GM19397 (cell line): ENCODE data around the gene SLAMF7.
"Not testable (repeated sequence)": the region's sequence is repeated elsewhere in the genome, so short reads cannot be mapped to it uniquely, and the experiment has no call there.

Experiments used
- ATAC-seq: cut with Tn5 transposase; IDR thresholded peaks from one replicate; pipeline ENCODE4 v1.9.1; 2021; ENCODE audit warnings: mild to moderate bottlenecking, moderate library complexity; ENCODE audit not compliant: unreplicated experiment

Gene SLAMF7

DNA sequence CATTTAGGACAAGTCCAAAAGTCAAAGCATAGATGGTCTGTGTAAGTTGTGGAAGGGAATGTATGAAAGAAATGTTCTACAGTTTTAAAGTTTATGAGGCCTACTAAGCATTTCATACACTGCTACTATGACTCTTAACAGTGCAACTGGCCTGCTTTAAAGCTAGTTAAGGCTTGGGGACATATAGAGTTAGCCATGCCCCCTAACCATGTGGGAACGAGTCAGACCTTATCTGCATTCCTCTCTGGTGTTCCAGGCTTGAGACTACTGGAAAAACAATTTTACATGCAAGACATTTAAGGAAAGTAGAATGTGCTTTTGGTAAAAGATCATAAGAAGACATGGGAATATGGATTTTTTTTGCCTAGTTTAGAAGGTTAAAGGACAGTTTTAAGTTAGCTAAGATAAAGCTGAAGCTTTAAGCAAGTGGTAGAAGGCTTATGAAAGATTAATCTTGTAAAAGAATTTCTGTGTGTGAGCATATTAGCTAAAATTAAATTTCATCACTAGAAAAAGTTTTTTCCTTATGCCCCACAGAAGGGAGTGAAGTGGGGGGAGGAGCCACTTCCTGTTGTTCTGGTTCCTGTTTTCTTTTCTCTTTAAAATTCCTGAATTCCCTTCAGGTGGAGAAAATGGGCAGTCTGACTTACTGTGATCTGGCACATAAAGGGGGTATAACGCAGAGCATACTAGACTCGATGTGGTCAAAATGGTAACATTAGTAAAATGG lies 18.5 kb upstream of the SLAMF7 start:
- no peak for ATAC-seq

DNA sequence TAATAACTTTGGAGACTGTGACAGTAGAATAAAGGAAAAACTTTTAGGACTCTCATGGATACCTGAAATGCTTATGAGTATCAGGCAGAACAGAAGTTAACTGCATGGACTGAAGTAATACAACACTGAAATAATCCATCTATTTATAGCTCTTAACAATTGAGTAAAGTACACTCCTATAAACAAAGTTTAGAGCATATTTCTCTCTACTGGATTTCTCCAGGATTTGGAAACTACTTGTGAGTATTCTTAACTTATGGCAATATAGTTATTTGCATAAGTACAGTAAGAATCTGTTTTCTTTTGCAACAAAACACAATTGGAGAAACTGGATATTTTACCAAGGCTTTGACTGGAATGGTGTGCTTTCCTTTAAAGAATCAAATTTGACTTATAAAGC lies 17.6 kb upstream of the SLAMF7 start:
- ATAC-seq, result no peak

DNA sequence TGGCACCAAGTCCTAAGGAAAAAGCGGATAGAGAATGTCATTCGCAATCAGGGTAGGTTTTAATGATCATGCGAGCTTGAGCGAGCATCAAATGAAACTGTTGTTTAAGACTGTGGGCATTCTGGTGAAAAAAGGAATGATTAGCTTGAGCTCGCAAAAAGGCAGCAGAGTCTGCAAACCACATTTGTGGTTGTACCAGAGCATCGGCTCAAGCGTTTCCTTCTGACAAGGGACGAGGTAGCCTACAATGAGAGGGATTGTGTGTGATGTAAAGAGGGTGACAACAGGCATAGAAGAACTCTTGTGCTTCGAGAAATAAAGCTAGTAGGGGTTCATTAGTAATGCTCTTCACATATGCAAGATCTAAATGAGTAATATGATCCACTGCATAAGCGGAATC lies 16.3 kb upstream of the SLAMF7 start:
- ATAC-seq, result no peak

DNA sequence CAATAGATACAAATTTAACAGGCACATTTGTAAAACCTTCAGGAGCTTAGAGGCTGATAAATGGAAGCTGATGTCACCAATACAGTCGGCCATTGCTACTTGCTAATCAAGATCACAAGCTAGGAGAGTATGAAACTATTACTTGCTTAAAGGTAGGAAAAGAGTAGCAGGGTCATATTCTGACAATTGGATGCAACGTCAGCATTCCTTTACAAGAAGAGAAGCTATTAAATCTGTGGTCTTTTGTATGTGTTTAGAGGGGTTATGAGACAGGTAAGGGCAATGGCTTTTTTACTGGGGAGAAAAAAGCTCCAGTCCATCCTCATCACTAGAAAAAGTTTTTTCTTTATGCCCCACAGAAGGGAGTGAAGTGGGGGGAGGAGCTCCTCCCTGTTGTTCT lies 15.7 kb upstream of the SLAMF7 start:
- no peak for ATAC-seq

DNA sequence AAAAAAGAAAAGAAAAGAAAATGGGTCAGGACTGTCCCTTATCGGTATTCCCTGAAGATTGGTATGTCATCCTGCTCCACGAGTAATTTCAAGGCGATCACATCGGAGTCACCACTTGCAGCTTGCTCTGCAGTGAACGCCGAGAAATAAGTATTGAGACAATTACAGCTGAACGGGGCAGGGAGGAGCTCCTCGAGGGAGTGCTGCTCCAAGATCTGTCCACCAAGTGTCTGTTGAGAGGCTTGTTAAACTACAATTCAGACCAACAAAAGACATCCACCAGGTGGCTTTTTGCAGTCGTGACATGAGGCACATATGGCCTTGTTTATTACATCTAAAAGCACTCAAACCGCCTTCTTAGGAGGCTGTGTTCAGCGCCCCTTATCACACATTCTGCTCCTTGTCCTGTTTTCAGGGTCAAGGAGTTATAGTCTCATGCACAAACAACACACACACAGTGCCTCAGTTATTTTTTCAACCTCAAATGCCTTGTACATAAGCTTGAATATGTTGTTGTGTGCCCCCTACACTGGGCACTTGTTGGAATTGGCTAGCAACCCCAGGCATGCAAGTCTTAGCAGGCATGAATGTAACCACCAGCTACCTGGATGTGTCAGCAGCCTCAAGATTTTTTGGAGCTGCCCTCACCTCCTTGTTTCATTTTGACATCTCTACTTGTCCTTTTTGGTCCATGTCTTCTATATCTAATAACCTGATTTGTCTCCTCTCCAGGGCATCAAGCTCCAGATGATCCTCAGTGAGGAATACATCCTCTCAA lies 14.4 kb upstream of the SLAMF7 start:
- no peak for ATAC-seq

DNA sequence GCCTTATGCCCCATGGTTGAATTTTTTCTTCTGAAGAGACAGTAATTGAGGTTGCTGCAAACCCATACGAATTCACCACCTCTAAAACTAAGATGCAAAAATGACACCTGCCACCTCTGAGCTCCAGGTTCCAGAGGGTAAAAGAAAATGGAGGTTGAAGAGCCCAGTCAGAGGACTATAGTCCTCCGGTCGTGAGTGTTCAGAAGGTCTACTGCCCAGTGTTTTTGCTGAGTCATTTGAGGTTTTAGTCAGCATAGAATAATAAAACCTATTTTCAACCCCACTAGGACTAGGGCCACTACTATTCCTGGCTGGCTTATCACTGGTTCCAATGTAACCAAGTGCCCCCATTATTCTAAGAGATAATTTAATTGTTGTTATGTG lies 12.9 kb upstream of the SLAMF7 start:
- peak; percentile 23 for ATAC-seq

DNA sequence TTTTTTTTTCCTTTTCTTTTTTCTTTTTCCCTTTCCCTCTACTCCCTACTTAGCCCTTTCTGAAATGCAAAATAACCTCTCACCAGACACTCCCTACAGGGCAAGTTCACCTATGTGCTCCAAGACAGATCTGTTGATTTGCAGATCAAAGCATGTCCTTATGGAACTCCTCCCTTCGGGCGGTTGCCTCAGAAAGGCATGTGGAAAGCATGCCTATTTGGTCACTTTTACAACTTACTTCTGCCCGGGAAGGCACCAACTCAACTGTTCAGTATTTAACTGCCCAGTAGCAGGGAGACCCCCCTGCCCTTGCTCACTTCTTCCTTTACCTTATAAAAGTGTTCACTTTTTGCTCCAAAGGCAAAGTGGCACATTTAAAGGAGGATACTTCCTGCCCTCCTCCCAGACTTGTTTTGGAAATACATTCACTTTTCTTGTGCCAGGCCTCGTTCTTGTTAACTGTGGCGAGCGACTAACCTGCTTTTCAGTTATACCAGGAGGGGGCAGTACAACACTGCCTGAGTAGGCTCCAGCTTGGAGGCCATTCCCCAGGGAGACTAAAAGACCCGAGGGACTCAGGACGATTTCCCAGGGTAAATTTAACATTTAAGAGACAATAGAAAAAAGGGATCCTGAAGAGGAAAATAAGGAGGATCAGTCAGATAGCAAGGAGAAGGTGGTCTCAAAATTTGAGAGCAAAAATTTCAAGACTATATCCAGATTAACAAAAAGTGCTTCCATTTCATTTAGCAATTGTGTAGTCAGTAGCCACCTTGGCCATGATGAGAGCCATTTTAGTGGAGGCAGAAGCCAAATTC lies 12.3 kb upstream of the SLAMF7 start:
- peak; percentile 62 for ATAC-seq

DNA sequence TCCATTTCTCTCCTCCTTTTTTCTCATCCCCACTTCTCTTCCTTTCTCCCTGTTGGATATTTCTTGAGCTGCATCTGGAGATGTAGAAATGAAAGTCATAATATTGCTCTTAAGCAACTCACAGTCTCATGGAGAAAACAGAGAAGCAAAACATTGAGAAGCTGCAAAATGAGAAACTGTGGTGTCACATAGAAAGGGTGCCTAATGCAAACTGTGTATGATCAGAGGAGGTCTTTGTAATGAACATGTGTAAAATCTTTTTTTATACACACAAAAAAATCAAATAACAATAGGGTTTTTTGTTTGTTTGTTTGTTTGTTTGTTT lies 11.8 kb upstream of the SLAMF7 start:
- ATAC-seq, result no peak

DNA sequence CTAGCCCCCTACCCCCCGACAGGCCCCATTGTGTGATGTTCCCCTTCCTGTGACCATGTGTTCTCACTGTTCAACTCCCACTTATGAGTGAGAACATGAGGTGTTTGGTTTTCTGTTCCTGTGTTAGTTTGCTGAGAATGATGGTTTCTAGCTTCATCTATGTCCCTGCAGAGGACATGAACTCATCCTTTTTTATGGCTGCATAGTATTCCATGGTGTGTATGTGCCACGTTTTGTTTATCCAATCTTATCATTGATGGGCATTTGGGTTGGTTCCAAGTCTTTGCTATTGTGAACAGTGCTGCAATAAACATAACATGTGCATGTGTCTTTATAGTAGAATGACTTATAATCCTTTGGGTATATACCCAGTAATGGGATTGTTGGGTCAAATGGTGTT lies 7.5 kb upstream of the SLAMF7 start:
- ATAC-seq, result not testable (repeated sequence)

DNA sequence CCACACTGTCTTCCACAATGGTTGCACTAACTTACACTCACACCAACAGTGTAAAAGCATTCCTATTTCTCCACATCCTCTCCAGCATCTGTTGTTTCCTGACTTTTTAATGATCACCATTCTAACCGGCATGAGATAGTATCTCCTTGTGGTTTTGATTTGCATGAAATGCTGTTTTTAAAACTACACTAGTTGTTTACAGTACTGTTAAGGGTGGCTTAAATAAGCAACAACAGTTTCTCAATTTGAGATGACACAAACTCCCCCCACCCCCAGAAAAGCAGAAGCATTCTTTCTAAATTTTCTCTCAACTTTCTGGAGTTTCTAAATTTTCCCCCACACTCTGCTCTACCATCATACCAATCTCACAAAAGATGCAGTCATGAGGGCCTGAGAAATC lies 7.1 kb upstream of the SLAMF7 start:
- no peak for ATAC-seq

DNA sequence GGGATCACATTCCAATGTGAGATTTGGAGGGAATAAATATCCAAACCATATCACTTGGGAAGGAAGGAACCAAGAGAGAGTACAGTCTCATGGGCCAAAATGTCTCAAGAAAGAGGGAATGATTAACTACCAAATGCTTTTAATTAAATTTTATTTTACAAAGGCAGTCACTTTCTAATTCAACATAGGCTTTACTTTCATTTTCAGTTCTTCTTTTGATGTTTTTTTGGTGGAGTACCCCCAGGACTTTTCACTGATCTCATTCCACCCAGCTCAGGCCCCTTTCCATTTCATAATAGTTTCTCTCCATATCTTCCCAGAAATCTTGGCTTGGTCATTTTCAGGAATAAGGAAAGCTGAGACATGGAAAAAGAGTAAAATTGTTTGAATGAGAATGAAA lies 5.1 kb upstream of the SLAMF7 start:
- ATAC-seq, result no peak

DNA sequence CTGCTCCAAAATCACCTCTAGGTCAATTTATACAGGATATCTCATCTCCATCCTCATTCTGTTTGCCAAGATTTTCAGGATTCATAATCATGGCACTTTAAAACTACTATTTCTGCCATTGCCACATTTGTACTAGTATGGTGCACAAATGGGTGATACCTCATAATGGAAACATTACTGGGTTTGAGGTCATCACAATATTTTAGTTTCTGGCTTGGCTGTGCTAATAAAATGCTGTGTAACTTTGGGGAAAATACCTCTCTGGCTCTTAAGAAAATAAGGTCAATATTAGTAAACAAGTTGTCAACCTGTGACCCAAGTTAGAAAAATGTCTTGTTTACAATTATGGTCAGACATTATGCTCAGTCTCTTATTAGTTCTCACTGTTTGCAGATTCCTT lies 4.7 kb upstream of the SLAMF7 start:
- no peak for ATAC-seq

DNA sequence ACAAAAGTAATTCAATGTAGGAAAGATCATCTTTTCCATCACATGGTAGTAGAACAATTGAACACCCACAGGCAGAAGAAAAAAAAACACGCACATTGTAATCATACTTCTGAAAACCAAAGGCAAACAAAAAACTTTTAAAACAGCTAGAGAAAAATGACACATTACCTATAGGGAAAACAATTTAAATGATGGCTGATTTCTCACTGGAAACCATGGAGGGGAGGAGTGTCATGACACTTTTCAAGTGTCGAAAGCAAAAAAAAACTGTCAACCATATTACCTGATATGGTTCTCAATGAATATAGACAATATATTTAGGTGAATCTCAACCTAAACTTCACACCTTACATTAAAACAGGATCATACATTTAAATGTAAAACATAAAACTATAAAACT lies 776 bp upstream of the SLAMF7 start:
- no peak for ATAC-seq

DNA sequence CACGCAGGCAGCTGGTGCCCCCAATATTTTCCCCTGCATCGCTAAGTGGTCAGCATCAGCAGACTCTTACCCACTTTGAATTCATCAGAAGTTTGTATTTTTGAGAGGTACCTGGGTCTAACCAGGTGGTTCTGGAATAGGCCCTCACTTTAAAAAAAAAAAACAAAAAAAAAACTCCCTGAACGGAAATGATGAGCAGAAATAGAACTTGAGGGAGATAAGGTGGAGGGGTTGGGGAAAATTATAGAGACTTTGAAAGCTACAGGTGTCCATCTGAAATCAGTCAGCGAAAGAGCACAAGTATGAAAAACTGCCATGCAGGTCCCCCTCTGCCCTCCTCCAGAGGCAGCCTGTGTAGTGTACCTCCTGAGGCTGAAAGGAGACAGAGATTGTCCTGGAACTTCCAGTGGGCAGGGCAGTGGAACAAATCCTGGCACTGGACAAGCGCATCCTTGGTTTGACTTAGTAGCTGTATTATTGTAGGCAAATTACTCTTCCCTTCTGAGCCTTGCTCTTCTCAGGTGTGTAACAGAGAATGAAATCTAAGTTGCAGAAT lies 1.2 kb downstream of the SLAMF7 start:
- ATAC-seq, result no peak

DNA sequence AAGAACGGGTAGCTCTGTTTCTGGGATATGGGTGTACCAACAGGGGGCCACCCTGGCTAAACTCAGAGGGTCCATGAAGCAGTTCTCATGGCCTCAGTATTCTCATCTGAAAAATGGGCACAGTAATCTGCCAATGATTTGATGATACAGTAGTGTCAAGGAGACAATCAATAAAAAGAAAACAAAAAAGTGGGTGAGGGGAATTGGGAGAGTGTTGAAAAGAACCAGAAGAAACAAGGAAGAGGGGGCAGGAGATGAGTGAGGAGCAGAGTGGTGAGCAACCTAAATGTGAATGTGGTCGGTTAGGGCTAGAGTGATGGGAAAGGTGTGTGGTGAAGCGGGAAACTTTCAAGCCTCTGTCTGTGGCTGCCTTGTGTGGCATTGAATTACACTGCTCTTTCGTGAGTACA lies 2.0 kb downstream of the SLAMF7 start:
- ATAC-seq, result no peak

DNA sequence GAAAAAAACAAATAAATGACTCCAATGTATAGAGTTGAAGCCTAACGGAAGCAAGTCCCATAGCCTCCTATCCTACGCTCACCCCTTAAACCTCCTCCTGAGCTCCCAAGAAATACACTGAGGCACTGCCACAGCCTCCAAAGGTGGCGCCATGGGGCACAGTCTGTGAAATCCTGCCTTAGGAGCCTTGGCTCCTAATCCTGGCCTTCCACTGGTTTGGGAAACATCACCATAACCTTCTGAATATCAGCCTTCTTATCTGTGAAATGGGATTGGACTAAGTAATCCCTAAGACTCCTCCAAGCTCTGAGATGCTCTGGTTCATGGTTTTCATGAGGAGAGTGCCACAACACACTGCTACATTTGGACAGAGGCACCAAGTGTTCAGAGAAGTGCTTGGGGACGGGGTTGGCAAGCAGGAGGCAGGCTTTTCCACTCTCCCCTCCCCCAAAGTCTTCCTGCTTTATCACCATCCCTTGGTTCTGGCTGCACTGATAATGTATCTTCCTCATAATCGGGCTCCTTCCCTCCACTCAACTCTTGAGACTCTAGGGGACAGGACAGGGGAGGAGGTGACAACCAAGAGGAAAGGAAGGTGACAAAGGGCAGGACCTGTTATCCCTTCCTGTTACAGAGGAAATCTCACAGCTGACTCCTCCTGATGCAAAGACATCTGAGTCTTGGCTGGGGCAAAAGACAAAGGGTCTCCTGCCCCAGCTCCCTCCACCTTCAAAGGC lies 2.7 kb downstream of the SLAMF7 start:
- no peak for ATAC-seq

DNA sequence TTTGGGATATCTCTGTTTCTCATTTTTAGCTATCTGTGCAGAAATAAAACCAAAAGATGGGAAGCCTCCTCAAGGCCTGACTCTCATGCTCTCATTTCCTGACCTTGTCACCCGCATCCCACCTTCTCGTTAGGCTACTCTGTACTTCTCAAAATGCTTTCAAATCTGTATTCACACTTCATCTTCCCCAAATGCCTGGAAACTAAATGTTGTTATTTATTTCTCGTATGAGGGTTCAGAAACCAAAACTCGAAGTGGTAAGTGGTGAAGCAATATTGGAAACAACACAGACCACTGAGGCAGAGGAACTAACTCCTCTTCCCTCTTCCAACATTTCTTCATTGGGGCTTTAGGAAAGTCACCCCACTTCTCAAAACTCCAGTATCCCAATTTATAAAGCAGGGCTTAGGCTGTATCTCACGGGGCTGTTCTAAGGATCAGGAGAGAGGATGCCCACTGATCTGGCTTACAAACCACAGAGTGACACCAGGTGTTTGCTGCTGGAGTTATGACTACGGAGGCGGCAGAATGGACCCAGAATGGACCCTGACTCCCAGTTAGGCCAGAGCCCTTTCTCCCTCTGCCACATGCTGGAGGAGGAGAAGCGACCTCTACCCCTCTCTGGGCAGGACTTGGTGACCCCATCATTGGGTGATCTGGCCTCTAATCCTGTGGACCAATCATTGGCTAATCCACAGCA lies 3.5 kb downstream of the SLAMF7 start:
- ATAC-seq, result no peak

DNA sequence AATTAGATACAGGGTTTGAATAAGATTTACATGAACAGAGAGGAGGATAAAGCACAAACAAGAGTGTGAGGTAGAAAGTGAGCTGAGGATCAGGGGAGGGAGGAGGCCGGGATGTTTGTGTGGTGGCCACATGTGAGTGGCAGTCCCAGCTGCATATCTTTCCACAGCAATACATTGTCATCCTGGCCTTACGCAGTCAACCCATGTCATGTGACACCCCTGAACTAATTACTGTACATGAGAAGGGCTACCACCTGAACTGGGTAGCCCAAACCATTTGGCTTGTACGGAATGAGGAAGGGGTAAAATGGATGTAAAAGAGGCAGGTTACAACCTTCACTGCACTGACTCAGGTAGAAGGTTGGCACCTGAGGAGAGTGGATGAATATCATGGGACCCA lies 4.2 kb downstream of the SLAMF7 start:
- no peak for ATAC-seq

DNA sequence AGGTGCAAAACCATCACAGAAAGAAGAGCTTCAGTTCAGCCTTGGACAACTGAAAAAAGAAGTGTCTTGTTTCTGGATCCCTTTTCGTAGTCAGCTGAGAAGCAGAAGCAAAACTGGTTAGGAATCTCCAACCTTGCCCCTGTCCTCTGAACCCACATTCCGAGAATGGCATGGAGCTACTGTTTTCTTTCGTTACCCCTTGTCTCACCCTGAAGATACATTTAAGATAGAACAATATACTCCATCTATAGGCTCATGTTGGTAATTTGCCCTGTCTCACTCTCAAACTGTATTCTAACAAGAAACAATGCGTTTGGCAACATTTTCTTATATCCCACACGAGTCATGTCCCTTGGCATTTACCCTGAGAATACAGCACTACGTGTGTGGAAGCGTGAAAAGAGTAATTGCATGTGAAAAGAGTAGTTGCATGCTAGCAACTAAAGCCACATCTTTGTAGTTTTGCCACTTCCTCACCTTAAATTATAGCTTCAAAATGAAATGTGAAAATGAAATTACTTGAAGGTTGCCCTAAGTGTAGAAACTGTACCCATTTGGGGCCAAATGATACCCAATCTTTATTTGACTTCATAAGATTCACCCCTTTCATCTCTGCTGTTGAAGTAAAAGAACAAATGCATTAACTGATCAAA lies 5.3 kb downstream of the SLAMF7 start:
- no peak for ATAC-seq
